H9 (cell line): Measurements from ENCODE around the gene TFR2. TPM values are rescaled to one million over a fixed set of nuclear protein-coding genes. Genes with fewer than 3 reads are reported as not detected.
A peak's percentile ranks its signal among the peaks of the same experiment; 100 is the strongest.

Experiments
- DNase-seq: peaks from one replicate; pipeline ENCODE4 v3.0.0-alpha.2; 2017
- H2AFZ ChIP-seq: one replicate; pipeline ENCODE4 v1.6.1; 2013; ENCODE audit warnings: mild to moderate bottlenecking, low read length, control low read depth, moderate library complexity
- H2AK5ac ChIP-seq: 2 replicates; pipeline ENCODE4 v1.6.1; 2013; ENCODE audit warnings: low read length, control low read depth, mixed read lengths; ENCODE audit not compliant: insufficient read length
- H2BK120ac ChIP-seq: one replicate; pipeline ENCODE4 v1.6.1; 2013; ENCODE audit warnings: low read depth, mild to moderate bottlenecking, low read length, control low read depth, inconsistent platforms; ENCODE audit not compliant: poor library complexity, severe bottlenecking
- H2BK12ac ChIP-seq: 2 replicates; pipeline ENCODE4 v1.6.1; 2013; ENCODE audit warnings: low read length, control low read depth, mixed read lengths, low read depth; ENCODE audit not compliant: insufficient read length
- H2BK15ac ChIP-seq: 2 replicates; pipeline ENCODE4 v1.6.1; 2013; ENCODE audit warnings: low read depth, low read length, control low read depth
- H2BK20ac ChIP-seq: one replicate; pipeline ENCODE4 v1.6.1; 2013; ENCODE audit warnings: low read depth, mild to moderate bottlenecking, low read length, control low read depth, inconsistent platforms; ENCODE audit not compliant: poor library complexity, severe bottlenecking
- H2BK5ac ChIP-seq: 2 replicates; pipeline ENCODE4 v1.6.1; 2013; ENCODE audit warnings: low read length, control low read depth, mixed read lengths; ENCODE audit not compliant: insufficient read length
- H3K14ac ChIP-seq: 2 replicates; pipeline ENCODE4 v1.6.1; 2013; ENCODE audit warnings: low read length, control low read depth; ENCODE audit not compliant: insufficient read depth
- H3K18ac ChIP-seq: 2 replicates; pipeline ENCODE4 v1.6.1; 2013; ENCODE audit warnings: low read depth, mild to moderate bottlenecking, mixed read lengths, low read length, control low read depth; ENCODE audit not compliant: insufficient read length
- H3K23ac ChIP-seq: 2 replicates; pipeline ENCODE4 v1.6.1; 2013; ENCODE audit warnings: low read length, control low read depth, mixed read lengths, low read depth; ENCODE audit not compliant: insufficient read length
- H3K23me2 ChIP-seq: 2 replicates; pipeline ENCODE4 v1.6.1; 2013; ENCODE audit warnings: low read depth, mild to moderate bottlenecking, mixed read lengths, low read length, control low read depth; ENCODE audit not compliant: insufficient read length, poor library complexity, severe bottlenecking
- H3K27ac ChIP-seq: 2 replicates; pipeline ENCODE4 v1.5.1; 2013; ENCODE audit warnings: low read length, control low read depth, mixed read lengths, low read depth; ENCODE audit not compliant: insufficient read length
- H3K27me3 ChIP-seq: 2 replicates; pipeline ENCODE4 v1.6.1; 2013; ENCODE audit warnings: low read length, control low read depth, inconsistent platforms; ENCODE audit not compliant: insufficient read depth
- H3K4ac ChIP-seq: 2 replicates; pipeline ENCODE4 v1.6.1; 2013; ENCODE audit warnings: low read depth, mild to moderate bottlenecking, control low read depth, inconsistent platforms, low read length, moderate library complexity
- H3K4me1 ChIP-seq: 2 replicates; pipeline ENCODE4 v1.6.1; 2013; ENCODE audit warnings: low read length, control low read depth, inconsistent platforms; ENCODE audit not compliant: insufficient read depth
- H3K4me2 ChIP-seq: 2 replicates; pipeline ENCODE4 v1.6.1; 2013; ENCODE audit warnings: low read length, control low read depth, mixed read lengths; ENCODE audit not compliant: insufficient read length, insufficient read depth
- H3K56ac ChIP-seq: 2 replicates; pipeline ENCODE4 v1.6.1; 2013; ENCODE audit warnings: low read depth, mild to moderate bottlenecking, mixed read lengths, low read length, control low read depth; ENCODE audit not compliant: insufficient read length
- H3K79me1 ChIP-seq: 2 replicates; pipeline ENCODE4 v1.6.1; 2013; ENCODE audit warnings: low read depth, mild to moderate bottlenecking, moderate library complexity, low read length, control low read depth, inconsistent platforms; ENCODE audit not compliant: insufficient read depth, poor library complexity, severe bottlenecking
- H3K79me2 ChIP-seq: 2 replicates; pipeline ENCODE4 v1.6.1; 2013; ENCODE audit warnings: low read length, control low read depth, inconsistent platforms; ENCODE audit not compliant: insufficient read depth
- H3K9ac ChIP-seq: 2 replicates; pipeline ENCODE4 v1.6.1; 2013; ENCODE audit warnings: low read length, control low read depth, mixed read lengths; ENCODE audit not compliant: insufficient read length; ENCODE audit errors: extremely low read depth
- H3K9me3 ChIP-seq: one replicate; pipeline ENCODE4 v1.6.1; 2013; ENCODE audit warnings: low read depth, low read length, inconsistent platforms; ENCODE audit not compliant: control insufficient read depth
- H3T11ph ChIP-seq: one replicate; pipeline ENCODE4 v1.6.1; 2013; ENCODE audit warnings: mild to moderate bottlenecking, low read length, control low read depth, inconsistent platforms
- H4K20me1 ChIP-seq: one replicate; pipeline ENCODE4 v1.6.1; 2013; ENCODE audit not compliant: control insufficient read depth, insufficient read length, insufficient read depth
- H4K5ac ChIP-seq: 2 replicates; pipeline ENCODE4 v1.6.1; 2013; ENCODE audit warnings: low read depth, mild to moderate bottlenecking, mixed read lengths, low read length, control low read depth; ENCODE audit not compliant: insufficient read length
- H4K8ac ChIP-seq: replicated peaks from 2 replicates; pipeline ENCODE4 v1.6.1; 2013; ENCODE audit warnings: low read length, control low read depth, mixed read lengths, low read depth; ENCODE audit not compliant: insufficient read length
- H4K91ac ChIP-seq: 2 replicates; pipeline ENCODE4 v1.6.1; 2013; ENCODE audit warnings: low read depth, mild to moderate bottlenecking, moderate library complexity, mixed read lengths, low read length, control low read depth; ENCODE audit not compliant: insufficient read length
- H3K27ac Mint-ChIP-seq, 3 experiments: 2 replicates in 2 of 3; 3 replicates in 1 of 3; pipeline ENCODE4 v1.8.0; 2020 to 2021; ENCODE audit warnings: mixed read lengths in 3 of 3, mild to moderate bottlenecking in 1 of 3, moderate library complexity in 1 of 3
- H3K27me3 Mint-ChIP-seq: 2 replicates; pipeline ENCODE4 v1.8.0; 2021; ENCODE audit warnings: low read depth, mild to moderate bottlenecking, moderate library complexity, mixed read lengths
- H3K36me3 Mint-ChIP-seq, 3 experiments: 2 replicates in 2 of 3; 3 replicates in 1 of 3; pipeline ENCODE4 v1.8.0; 2020 to 2021; ENCODE audit warnings: low read depth in 3 of 3, mixed read lengths in 3 of 3; ENCODE audit not compliant: insufficient read depth in 1 of 3
- H3K4me1 Mint-ChIP-seq, 2 experiments: 2 replicates each; pipeline ENCODE4 v1.8.0; 2020; ENCODE audit warnings: mixed read lengths in 2 of 2
- H3K4me3 Mint-ChIP-seq, 2 experiments: 2 replicates in 1 of 2; 3 replicates in 1 of 2; pipeline ENCODE4 v1.8.0; 2020 to 2021; ENCODE audit warnings: mild to moderate bottlenecking in 2 of 2, mixed read lengths in 2 of 2, moderate library complexity in 1 of 2
- H3K9me3 Mint-ChIP-seq, 2 experiments: 2 replicates in 1 of 2; 3 replicates in 1 of 2; pipeline ENCODE4 v1.8.0; 2020; ENCODE audit warnings: mild to moderate bottlenecking in 2 of 2, mixed read lengths in 2 of 2, moderate library complexity in 1 of 2
- WGBS: extraction: QIAGEN DNeasy Blood & Tissue Kit; methylation state at CpG from one replicate; pipeline ENCODE4 v1.1.7; 2013; ENCODE audit warnings: missing lambda C conversion rate, low lambda C conversion rate, mixed read lengths; ENCODE audit not compliant: insufficient read length; ENCODE audit errors: extremely low coverage; 5-methylcytosine and 5-hydroxymethylcytosine counted together
- total RNA-seq: library from RNA; stranded (reverse); gene quantifications from 2 replicates; pipeline ENCODE4 v1.2.1, GENCODE V29; 2021
- TF ChIP-seq, protein P1 (sequence below): fragments of 200-600 bp; sonication (generic); conservative IDR thresholded peaks from 3 replicates; pipeline ENCODE4 v1.8.0; 2021; ENCODE audit warnings: antibody characterized with exemption, mild to moderate bottlenecking

Gene TFR2
- total RNA-seq, 1 experiment from 2014 or later, result 2.3 TPM

DNA sequence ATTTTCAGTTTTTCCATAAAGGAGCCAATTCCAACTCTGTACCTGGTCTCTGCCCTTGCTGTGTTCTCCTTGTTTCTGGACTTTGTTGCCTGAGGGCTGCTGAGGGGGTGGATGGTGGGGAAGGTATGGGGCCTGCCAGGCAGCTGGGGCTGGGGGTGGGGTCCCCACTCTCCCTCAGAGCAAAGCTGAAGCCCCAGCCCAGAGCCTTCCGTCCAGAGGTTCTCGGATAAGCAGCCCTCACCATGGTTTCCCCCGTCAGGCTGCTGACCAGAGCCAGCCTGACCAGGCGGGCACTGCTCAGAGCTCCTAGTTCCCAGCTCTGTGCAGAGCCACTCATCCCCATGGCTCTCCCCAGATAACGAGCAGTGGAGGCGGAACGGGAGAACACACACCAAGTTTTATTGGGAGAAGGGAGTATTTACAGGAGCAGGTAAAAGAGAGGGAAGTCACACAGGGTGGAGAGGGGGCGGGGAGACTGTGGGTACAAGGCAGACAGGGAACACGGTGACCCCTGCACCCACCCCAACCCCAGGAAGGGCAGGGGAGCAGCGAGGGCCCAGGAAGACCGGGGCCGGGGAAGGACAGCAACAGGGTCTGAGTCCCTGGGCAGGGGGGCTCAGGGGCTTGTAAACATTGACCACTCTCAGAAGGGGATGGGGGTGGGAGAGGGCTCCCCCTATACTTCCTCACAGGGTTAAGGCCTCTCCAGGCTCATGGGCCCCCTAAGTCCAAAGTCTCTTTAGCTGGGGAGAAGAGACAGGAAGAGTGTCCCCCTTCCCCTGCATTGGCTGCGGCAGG is 38.0 kb upstream of the TFR2 start:
- Histone ChIP-seq H4K8ac (no peak overlapping the region), H4K20me1 (no peaks in the 10 kb centered on the region), H3K27ac (no peak overlapping the region), H3K79me1 (no peaks in the 10 kb centered on the region), H3K14ac (no peak overlapping the region), H4K5ac (no peak overlapping the region), H2BK5ac (no peak overlapping the region), H3K4ac (no peak overlapping the region), H3K23me2 (peaks cover 15% of the 10 kb centered on the region), H3K4me2 (no peak overlapping the region), H3K79me2 (no peaks in the 10 kb centered on the region), H2BK12ac (no peak overlapping the region), H3T11ph (no peak overlapping the region), H3K18ac (no peak overlapping the region), H3K9me3 (no peaks in the 10 kb centered on the region), H2AK5ac (no peak overlapping the region), H3K23ac (no peak overlapping the region), H3K27me3 (no peaks in the 10 kb centered on the region), H2BK120ac (no peak overlapping the region), H3K4me1 (no peaks in the 10 kb centered on the region), H3K9ac (no peak overlapping the region), H2BK20ac (no peak overlapping the region), H2AFZ (no peak overlapping the region), H3K56ac (no peak overlapping the region), H2BK15ac (no peak overlapping the region), H4K91ac (no peak overlapping the region)
- peaks cover 14 to 57% (median 52%) of the 10 kb centered on the region in 3 experiments for H3K36me3 Mint-ChIP-seq
- no CpG with 5 or more reads among the region's 13 CpGs for WGBS
- no peak overlapping the region for H3K4me3 Mint-ChIP-seq
- H3K27me3 Mint-ChIP-seq, result peaks cover 3% of the 10 kb centered on the region
- peaks cover 6 to 21% of the 10 kb centered on the region in 2 experiments for H3K4me1 Mint-ChIP-seq
- TF ChIP-seq, protein P1, sequence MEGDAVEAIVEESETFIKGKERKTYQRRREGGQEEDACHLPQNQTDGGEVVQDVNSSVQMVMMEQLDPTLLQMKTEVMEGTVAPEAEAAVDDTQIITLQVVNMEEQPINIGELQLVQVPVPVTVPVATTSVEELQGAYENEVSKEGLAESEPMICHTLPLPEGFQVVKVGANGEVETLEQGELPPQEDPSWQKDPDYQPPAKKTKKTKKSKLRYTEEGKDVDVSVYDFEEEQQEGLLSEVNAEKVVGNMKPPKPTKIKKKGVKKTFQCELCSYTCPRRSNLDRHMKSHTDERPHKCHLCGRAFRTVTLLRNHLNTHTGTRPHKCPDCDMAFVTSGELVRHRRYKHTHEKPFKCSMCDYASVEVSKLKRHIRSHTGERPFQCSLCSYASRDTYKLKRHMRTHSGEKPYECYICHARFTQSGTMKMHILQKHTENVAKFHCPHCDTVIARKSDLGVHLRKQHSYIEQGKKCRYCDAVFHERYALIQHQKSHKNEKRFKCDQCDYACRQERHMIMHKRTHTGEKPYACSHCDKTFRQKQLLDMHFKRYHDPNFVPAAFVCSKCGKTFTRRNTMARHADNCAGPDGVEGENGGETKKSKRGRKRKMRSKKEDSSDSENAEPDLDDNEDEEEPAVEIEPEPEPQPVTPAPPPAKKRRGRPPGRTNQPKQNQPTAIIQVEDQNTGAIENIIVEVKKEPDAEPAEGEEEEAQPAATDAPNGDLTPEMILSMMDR, result no peak
- peak overlapping the region in 2 of 3 experiments; percentile 84 to 91; a peak in 5 of 7 replicates for H3K27ac Mint-ChIP-seq
- DNase-seq, result no peak
- H3K9me3 Mint-ChIP-seq, result no peaks in the 10 kb centered on the region
